Measurements from ENCODE around the gene TRIO. TPM values are rescaled to one million over a fixed set of nuclear protein-coding genes. Genes with fewer than 3 reads are reported as not detected.

TRIO gene
- total RNA-seq, 4 donors from 2014 or later: 290 to 370 (median 346) TPM

DNA sequence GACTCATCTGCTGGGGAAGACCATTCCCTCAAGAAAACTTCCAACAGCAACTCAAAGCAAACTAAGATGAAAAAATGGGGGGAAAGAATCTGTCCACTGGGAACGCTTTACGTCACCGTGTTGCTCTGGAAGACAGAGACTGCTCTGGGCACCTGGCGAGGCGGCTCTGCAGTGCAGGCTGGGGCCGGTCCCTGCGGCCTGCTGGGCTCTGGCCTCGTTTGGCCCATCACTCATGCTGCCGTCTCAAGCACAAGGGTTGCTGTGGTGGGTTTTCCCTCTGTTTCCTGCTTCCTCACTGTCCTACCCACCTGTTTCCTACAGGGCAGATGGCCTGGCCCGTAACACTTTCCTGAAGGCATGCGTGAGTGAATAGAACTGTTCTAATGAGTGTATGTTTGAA is 345.6 kb downstream of the TRIO start:
- H3K27me3 ChIP-seq: no peaks in the 10 kb centered on the region
- no peak for TF ChIP-seq POLR2A (IDR thresholded peaks at IDR 0.05)
- TF ChIP-seq, protein P1, sequence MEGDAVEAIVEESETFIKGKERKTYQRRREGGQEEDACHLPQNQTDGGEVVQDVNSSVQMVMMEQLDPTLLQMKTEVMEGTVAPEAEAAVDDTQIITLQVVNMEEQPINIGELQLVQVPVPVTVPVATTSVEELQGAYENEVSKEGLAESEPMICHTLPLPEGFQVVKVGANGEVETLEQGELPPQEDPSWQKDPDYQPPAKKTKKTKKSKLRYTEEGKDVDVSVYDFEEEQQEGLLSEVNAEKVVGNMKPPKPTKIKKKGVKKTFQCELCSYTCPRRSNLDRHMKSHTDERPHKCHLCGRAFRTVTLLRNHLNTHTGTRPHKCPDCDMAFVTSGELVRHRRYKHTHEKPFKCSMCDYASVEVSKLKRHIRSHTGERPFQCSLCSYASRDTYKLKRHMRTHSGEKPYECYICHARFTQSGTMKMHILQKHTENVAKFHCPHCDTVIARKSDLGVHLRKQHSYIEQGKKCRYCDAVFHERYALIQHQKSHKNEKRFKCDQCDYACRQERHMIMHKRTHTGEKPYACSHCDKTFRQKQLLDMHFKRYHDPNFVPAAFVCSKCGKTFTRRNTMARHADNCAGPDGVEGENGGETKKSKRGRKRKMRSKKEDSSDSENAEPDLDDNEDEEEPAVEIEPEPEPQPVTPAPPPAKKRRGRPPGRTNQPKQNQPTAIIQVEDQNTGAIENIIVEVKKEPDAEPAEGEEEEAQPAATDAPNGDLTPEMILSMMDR (IDR thresholded peaks at IDR 0.05): no peak
- no peak for TF ChIP-seq EP300 (IDR thresholded peaks at IDR 0.05)
- no peak for DNase-seq (ENCODE audit: low spot score in 2 of 2)
- no peaks in the 10 kb centered on the region for H3K9me3 ChIP-seq
- no peak overlapping the region for H3K4me3 ChIP-seq
- WGBS, 2 donors: 71 to 91% methylated on average over 11 of the region's 11 CpGs
- peaks cover 0 to 98% (median 8%) of the 10 kb centered on the region in 3 donors for H3K36me3 ChIP-seq
- H3K27ac ChIP-seq: no peak overlapping the region
- H3K4me1 ChIP-seq: peaks cover 0 to 21% (median 3%) of the 10 kb centered on the region in 4 donors

DNA sequence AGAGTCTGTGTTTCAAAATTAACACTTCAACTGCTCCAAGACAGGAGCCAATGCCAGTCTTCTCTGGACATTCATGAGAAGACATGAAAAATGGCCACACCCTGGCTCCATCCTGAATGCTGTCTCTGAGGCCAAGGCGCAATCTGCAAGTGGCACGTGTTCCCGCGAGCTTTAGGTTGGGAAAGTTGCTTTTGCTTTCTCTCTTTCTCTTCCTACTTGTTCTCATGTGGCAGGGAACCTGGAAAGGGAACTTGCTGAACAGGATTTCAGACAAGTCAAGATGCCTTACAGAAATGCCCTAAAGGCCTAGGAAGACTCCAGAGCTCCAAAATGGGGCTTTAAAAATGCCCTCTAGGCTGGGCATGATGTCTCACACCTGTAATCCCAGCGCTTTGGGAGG is 346.5 kb downstream of the TRIO start:
- Histone ChIP-seq H3K36me3 (peaks cover 0 to 98% (median 8%) of the 10 kb centered on the region in 3 donors), H3K4me1 (peaks cover 0 to 21% (median 3%) of the 10 kb centered on the region in 4 donors), H3K27ac (peak overlapping the region in 2 of 4 donors; percentile 28 to 40), H3K27me3 (no peaks in the 10 kb centered on the region), H3K9me3 (no peaks in the 10 kb centered on the region), H3K4me3 (no peak overlapping the region)
- no peak for DNase-seq (ENCODE audit: low spot score in 2 of 2)
- WGBS, 2 donors: 78 to 89% methylated on average over 5 of the region's 5 CpGs
- no peak for TF ChIP-seq EP300 (IDR thresholded peaks at IDR 0.05)
- TF ChIP-seq POLR2A (IDR thresholded peaks at IDR 0.05): no peak
- TF ChIP-seq, protein P1 (IDR thresholded peaks at IDR 0.05): no peak

DNA sequence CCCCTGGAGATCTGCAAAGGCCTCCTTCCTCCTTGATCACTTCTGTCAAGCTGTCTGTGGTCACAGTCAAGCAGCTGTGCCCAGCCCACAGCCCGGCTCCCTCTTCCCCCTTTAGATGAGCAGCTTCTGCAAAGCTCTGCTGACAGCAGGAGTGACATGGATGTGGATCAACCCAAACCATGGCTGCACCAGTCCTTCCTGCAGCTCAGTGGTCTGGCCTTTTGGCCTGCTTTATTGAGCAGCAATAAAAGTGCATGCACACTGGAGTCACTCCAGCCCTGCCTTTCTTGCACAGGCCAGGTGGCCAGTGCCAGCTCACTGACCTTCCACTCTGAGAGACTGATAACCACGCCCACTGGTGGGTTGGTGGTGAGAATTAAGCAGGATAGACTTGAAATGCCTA is 347.2 kb downstream of the TRIO start:
- H3K4me3 ChIP-seq: no peak overlapping the region
- WGBS, 2 donors: 77 to 81% methylated on average over 2 of the region's 2 CpGs
- DNase-seq (ENCODE audit: low spot score in 2 of 2): no peak
- no peak for TF ChIP-seq EP300 (IDR thresholded peaks at IDR 0.05)
- no peaks in the 10 kb centered on the region for H3K9me3 ChIP-seq
- H3K4me1 ChIP-seq: peaks cover 0 to 24% (median 3%) of the 10 kb centered on the region in 4 donors
- H3K36me3 ChIP-seq: peaks cover 0 to 98% (median 5%) of the 10 kb centered on the region in 3 donors
- peak overlapping the region in 1 of 4 donors; percentile 40 for H3K27ac ChIP-seq
- no peaks in the 10 kb centered on the region for H3K27me3 ChIP-seq

DNA sequence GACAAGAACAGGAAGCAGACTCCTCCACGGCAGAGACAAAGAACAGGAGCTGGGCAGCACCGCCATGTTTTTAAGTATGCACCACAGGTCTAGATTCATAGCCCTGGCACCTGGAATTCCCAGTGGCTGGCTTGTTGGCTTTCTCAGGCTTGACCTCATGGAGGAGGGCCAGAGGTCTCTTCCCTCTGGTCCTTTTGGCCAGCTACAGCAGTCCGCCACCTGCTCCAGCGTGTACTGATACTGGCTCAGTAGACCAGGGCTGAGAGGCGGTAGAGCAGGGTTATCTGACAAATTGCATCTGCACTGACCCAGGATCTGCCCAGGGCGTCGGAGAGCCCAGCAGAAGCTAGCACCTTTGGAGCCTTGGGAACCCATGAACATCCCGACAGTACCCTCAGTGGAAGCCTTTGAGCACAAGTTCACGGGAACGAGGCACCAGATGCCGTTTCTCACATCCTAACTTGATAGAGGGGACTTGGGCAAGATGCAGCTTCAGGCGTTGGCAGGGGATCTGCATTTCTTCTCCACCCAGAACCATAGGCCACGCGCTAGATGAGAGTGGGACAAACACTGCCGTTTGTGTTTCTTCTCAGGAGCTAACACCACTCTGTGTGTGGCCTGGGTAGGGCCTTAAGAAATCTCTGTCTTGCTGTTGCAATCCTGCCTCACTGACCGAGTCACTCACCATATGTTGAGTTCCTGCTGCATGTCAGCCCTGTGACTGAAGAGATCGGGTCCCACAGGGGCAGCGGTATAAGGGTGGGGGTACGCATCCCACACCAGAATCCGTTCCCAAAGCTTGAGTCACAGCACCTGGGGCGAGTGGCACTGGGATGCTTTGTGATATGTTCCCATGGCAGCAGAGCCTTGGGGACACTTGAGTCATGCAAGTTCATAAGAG is 348.1 kb downstream of the TRIO start:
- peak; percentile 53 to 60 for DNase-seq (ENCODE audit: low spot score in 2 of 2)
- Histone ChIP-seq H3K36me3 (peaks cover 0 to 96% (median 8%) of the 10 kb centered on the region in 3 donors), H3K4me3 (no peak overlapping the region), H3K27ac (peak overlapping the region in 2 of 4 donors; percentile 40 to 45), H3K9me3 (no peaks in the 10 kb centered on the region), H3K27me3 (no peaks in the 10 kb centered on the region), H3K4me1 (peaks cover 0 to 24% (median 3%) of the 10 kb centered on the region in 4 donors)
- WGBS, 2 donors: 76 to 88% methylated on average over 18 to 21 of the region's 21 CpGs
- TF ChIP-seq, protein P1 (IDR thresholded peaks at IDR 0.05): no peak
- no peak for TF ChIP-seq POLR2A (IDR thresholded peaks at IDR 0.05)
- TF ChIP-seq EP300 (IDR thresholded peaks at IDR 0.05): peak in 1 of 2 donors; percentile 68

DNA sequence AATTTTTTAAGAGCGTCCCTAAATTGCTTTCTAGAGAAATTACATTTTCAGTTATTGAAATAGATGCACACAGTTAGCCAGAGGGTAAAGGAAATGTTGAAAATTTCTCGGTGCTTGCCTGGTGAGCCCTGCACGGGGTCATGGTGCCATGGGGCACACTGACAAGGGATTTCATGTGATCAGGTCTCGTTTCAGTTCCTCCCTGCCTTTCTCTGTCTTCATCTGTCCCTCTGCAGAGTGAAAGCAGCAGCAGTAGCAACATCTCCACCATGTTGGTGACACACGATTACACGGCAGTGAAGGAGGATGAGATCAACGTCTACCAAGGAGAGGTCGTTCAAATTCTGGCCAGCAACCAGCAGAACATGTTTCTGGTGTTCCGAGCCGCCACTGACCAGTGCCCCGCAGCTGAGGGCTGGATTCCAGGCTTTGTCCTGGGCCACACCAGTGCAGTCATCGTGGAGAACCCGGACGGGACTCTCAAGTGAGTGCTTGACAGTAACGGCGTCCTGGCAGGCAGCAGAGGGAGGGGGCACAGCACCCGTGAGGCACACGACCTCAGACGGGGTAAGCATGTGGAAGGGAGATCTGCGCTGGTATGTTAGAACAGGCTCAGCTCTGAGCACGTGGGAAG is 349.3 kb downstream of the TRIO start:
- no peak for DNase-seq (ENCODE audit: low spot score in 2 of 2)
- H3K4me1 ChIP-seq: peaks cover 0 to 24% (median 3%) of the 10 kb centered on the region in 4 donors
- H3K4me3 ChIP-seq: no peak overlapping the region
- peak overlapping the region in 2 of 4 donors; percentile 26 to 45 for H3K27ac ChIP-seq
- TF ChIP-seq, protein P1 (IDR thresholded peaks at IDR 0.05): no peak
- TF ChIP-seq EP300 (IDR thresholded peaks at IDR 0.05) (no peak), POLR2A (IDR thresholded peaks at IDR 0.05) (no peak)
- no peaks in the 10 kb centered on the region for H3K27me3 ChIP-seq
- no peaks in the 10 kb centered on the region for H3K9me3 ChIP-seq
- WGBS, 2 donors: 77 to 79% methylated on average over 21 of the region's 21 CpGs
- peaks cover 0 to 97% (median 14%) of the 10 kb centered on the region in 3 donors for H3K36me3 ChIP-seq
